GM23338 (cell line): ENCODE measurements around the gene ARHGDIA. TPM values are rescaled to one million over a fixed set of nuclear protein-coding genes. Genes with fewer than 3 reads are reported as not detected.

Experiments
- ATAC-seq: fragments of 200-7000 bp; cut with Tn5 transposase; 3 replicates; pipeline ENCODE4 v1.9.1; 2020
- DNase-seq: peaks from one replicate; pipeline ENCODE4 v3.0.0-alpha.2; 2015; ENCODE audit warnings: low spot score
- H2AFZ ChIP-seq: fragments of 200-600 bp; sonication (generic); 2 replicates; pipeline ENCODE4 v1.8.0; 2016; ENCODE audit warnings: antibody characterized with exemption, mild to moderate bottlenecking, moderate library complexity
- H3F3A ChIP-seq: fragments of 200-600 bp; sonication (generic); replicated peaks from 2 replicates; pipeline ENCODE4 v1.8.0; 2017; ENCODE audit warnings: antibody characterized with exemption, mixed run types, low read depth
- H3K27ac ChIP-seq: fragments of 200-600 bp; sonication (generic); 2 replicates; pipeline ENCODE4 v1.6.1; 2016; ENCODE audit warnings: low read depth
- H3K27me3 ChIP-seq: fragments of 200-600 bp; sonication (generic); 2 replicates; pipeline ENCODE4 v1.8.0; 2016; ENCODE audit warnings: mild to moderate bottlenecking, mixed run types, moderate library complexity; ENCODE audit not compliant: insufficient read depth
- H3K36me3 ChIP-seq: fragments of 200-600 bp; sonication (generic); 2 replicates; pipeline ENCODE4 v1.8.0; 2016; ENCODE audit warnings: mild to moderate bottlenecking; ENCODE audit not compliant: insufficient read depth
- H3K4me1 ChIP-seq: fragments of 200-600 bp; sonication (generic); 2 replicates; pipeline ENCODE4 v1.8.0; 2016; ENCODE audit warnings: mild to moderate bottlenecking, moderate library complexity; ENCODE audit not compliant: insufficient read depth
- H3K4me2 ChIP-seq: fragments of 200-600 bp; sonication (generic); 2 replicates; pipeline ENCODE4 v1.7.1; 2017; ENCODE audit warnings: mixed run types
- H3K4me3 ChIP-seq: fragments of 200-600 bp; sonication (generic); 2 replicates; pipeline ENCODE4 v1.6.1; 2016; ENCODE audit warnings: mixed run types
- H3K79me2 ChIP-seq: fragments of 200-600 bp; sonication (generic); replicated peaks from 2 replicates; pipeline ENCODE4 v1.8.0; 2017; ENCODE audit warnings: mild to moderate bottlenecking; ENCODE audit not compliant: insufficient read depth
- H3K9me2 ChIP-seq: fragments of 200-600 bp; sonication (generic); 2 replicates; pipeline ENCODE4 v1.8.0; 2017; ENCODE audit not compliant: insufficient read depth
- H4K20me1 ChIP-seq: fragments of 200-600 bp; sonication (generic); replicated peaks from 2 replicates; pipeline ENCODE4 v1.8.0; 2017; ENCODE audit warnings: mild to moderate bottlenecking; ENCODE audit not compliant: insufficient read depth
- H3K27ac Mint-ChIP-seq: 2 replicates; pipeline ENCODE4 v1.8.0; 2020; ENCODE audit warnings: inconsistent platforms, mild to moderate bottlenecking, moderate library complexity, mixed read lengths
- H3K27me3 Mint-ChIP-seq: 3 replicates; pipeline ENCODE4 v1.8.0; 2022; ENCODE audit warnings: low read depth, mild to moderate bottlenecking, moderate library complexity, mixed read lengths, inconsistent platforms; ENCODE audit not compliant: insufficient read depth, poor library complexity
- H3K36me3 Mint-ChIP-seq: 3 replicates; pipeline ENCODE4 v1.8.0; 2021; ENCODE audit warnings: low read depth, mild to moderate bottlenecking, inconsistent platforms, moderate library complexity, mixed read lengths
- H3K4me1 Mint-ChIP-seq: 3 replicates; pipeline ENCODE4 v1.8.0; 2020; ENCODE audit warnings: mild to moderate bottlenecking, inconsistent platforms, mixed read lengths
- H3K4me3 Mint-ChIP-seq: 3 replicates; pipeline ENCODE4 v1.8.0; 2021; ENCODE audit warnings: moderate library complexity, mild to moderate bottlenecking, inconsistent platforms, mixed read lengths
- H3K9me3 Mint-ChIP-seq: 3 replicates; pipeline ENCODE4 v1.8.0; 2020; ENCODE audit warnings: moderate library complexity, mild to moderate bottlenecking, inconsistent platforms, mixed read lengths
- CREB1 ChIP-seq: fragments of 250-450 bp; sonication (Bioruptor Pico); IDR thresholded peaks from 2 replicates; pipeline ENCODE4 v1.5.0; 2020; ENCODE audit warnings: low read depth, mild to moderate bottlenecking, moderate library complexity
- ETS1 ChIP-seq: IDR thresholded peaks from 2 replicates; pipeline ENCODE4 v1.6.1; 2016; ENCODE audit warnings: antibody characterized with exemption
- NANOG ChIP-seq: IDR thresholded peaks from 2 replicates; pipeline ENCODE4 v1.6.1; 2016; ENCODE audit warnings: antibody characterized with exemption, borderline replicate concordance
- POLR2AphosphoS5 ChIP-seq: IDR thresholded peaks from 2 replicates; pipeline ENCODE4 v1.6.1; 2016; ENCODE audit warnings: antibody characterized with exemption, low read depth
- STAT1 ChIP-seq: IDR thresholded peaks from one replicate; pipeline ENCODE4 v1.6.1; 2016; ENCODE audit warnings: antibody characterized with exemption; ENCODE audit not compliant: unreplicated experiment
- ZNF114 ChIP-seq: fragments of 250-450 bp; sonication (Bioruptor Pico); IDR thresholded peaks from 2 replicates; pipeline ENCODE4 v1.5.0; 2020; ENCODE audit warnings: mild to moderate bottlenecking, moderate library complexity
- ZNF331 ChIP-seq: fragments of 250-450 bp; sonication (Bioruptor Pico); IDR thresholded peaks from 2 replicates; pipeline ENCODE4 v1.5.0; 2020; ENCODE audit warnings: low read depth, mild to moderate bottlenecking, moderate library complexity
- polyA plus RNA-seq: library from polyadenylated mRNA; unstranded; fragments of >200 nt; fragmentation: Nextera tagmentation; extraction: Ambion mirVana; gene quantifications from 2 replicates; pipeline ENCODE4 v1.2.1, GENCODE V29; 2016
- total RNA-seq: library from RNA; depleted of rRNA; stranded (reverse); fragments of >200 nt; shearing (Covaris generic); gene quantifications from 2 replicates; pipeline ENCODE4 v1.2.3, GENCODE V29; 2014

The ARHGDIA gene
- total and polyA plus RNA-seq, 2 experiments from 2014 or later = 125 to 140 TPM

- peaks cover 52% of the 10 kb centered on the region for H3K79me2 ChIP-seq
- peaks cover 61% of the 10 kb centered on the region for H3F3A ChIP-seq
- peaks cover 16% of the 10 kb centered on the region for H3K4me1 ChIP-seq
- H3K27ac ChIP-seq = no peak overlapping the region
- peaks cover 6% of the 10 kb centered on the region; the same call in 1 of the 2 replicates for H3K36me3 ChIP-seq
- Mint-ChIP-seq H3K27ac (no peak overlapping the region), H3K4me3 (peak overlapping the region; percentile 65), H3K9me3 (peaks cover 2% of the 10 kb centered on the region; the same call in 1 of the 3 replicates), H3K36me3 (peaks cover 40% of the 10 kb centered on the region), H3K27me3 (peaks cover 36% of the 10 kb centered on the region), H3K4me1 (peaks cover 27% of the 10 kb centered on the region)
- no peaks in the 10 kb centered on the region for H3K27me3 ChIP-seq
- ATAC-seq (no peak), DNase-seq (no peak)
- H3K4me2 ChIP-seq = no peak overlapping the region
- TF ChIP-seq POLR2AphosphoS5 = no peak
- TF ChIP-seq CREB1 = no peak
- no peak for TF ChIP-seq ZNF331 (CRISPR knock-in tag)
- peaks cover 43% of the 10 kb centered on the region for H4K20me1 ChIP-seq
- H2AFZ ChIP-seq = no peak overlapping the region
- no peaks in the 10 kb centered on the region for H3K9me2 ChIP-seq
- no peak overlapping the region for H3K4me3 ChIP-seq
Observed at GRCh38 chr17:81863123-81863675, 7.9 kb downstream of the ARHGDIA start.

- Mint-ChIP-seq H3K36me3 (peaks cover 49% of the 10 kb centered on the region), H3K27me3 (peaks cover 24% of the 10 kb centered on the region), H3K27ac (peak overlapping the region; percentile 98), H3K4me1 (peaks cover 14% of the 10 kb centered on the region), H3K9me3 (peaks cover 2% of the 10 kb centered on the region; the same call in 1 of the 3 replicates), H3K4me3 (peak overlapping the region; percentile 95)
- Histone ChIP-seq H3K4me3 (peak overlapping the region; percentile 94), H3K79me2 (peaks cover 72% of the 10 kb centered on the region), H3K27me3 (no peaks in the 10 kb centered on the region), H3K27ac (0 out of 2 replicates have a peak overlapping the region, but pooled peaks have one; percentile 40), H3K4me2 (peak overlapping the region; percentile 93), H3K9me2 (no peaks in the 10 kb centered on the region), H3F3A (peaks cover 52% of the 10 kb centered on the region), H4K20me1 (peaks cover 40% of the 10 kb centered on the region), H3K36me3 (peaks cover 6% of the 10 kb centered on the region; the same call in 1 of the 2 replicates), H2AFZ (no peak overlapping the region), H3K4me1 (peaks cover 13% of the 10 kb centered on the region)
- ATAC-seq = peak; percentile 91
- DNase-seq = peak; percentile 100
- TF ChIP-seq NANOG = no peak
- TF ChIP-seq POLR2AphosphoS5 = peak; percentile 97
- peak; percentile 66 for TF ChIP-seq ETS1
- TF ChIP-seq CREB1 = peak; percentile 91
- no peak for TF ChIP-seq STAT1
- TF ChIP-seq ZNF114 (CRISPR knock-in tag) = peak; percentile 100
- TF ChIP-seq ZNF331 (CRISPR knock-in tag) = 0 out of 2 replicates have a peak, but pooled peaks have one; percentile 42
Observed at GRCh38 chr17:81860756-81861568, 10.2 kb downstream of the ARHGDIA start.
